NCI-H1930 (cell line): ENCODE data around the gene FH.
A peak's percentile ranks its signal among the peaks of the same experiment; 100 is the strongest.

Experiments used
- DNase-seq, 2 experiments: peaks; one replicate each; lab custom pipeline; 2025; lab: John Stamatoyannopoulos, UW

Gene FH

GRCh38 chr1:241519308-241520079 is at the start of gene FH:
TSS of gene FH (minus strand) at chr1:241519755. CDS start at chr1:241519722, 33 bp downstream.
- peak; percentile 96 to 97 for DNase-seq

GRCh38 chr1:241560849-241561187 is 41.3 kb upstream of the FH start:
- no peak for DNase-seq

GRCh38 chr1:241560146-241560848 is 40.7 kb upstream of the FH start:
- DNase-seq: no peak

- DNase-seq: no peak
Observed at GRCh38 chr1:241557551-241558193, 38.1 kb upstream of the FH start.

GRCh38 chr1:241557031-241557430 is 37.5 kb upstream of the FH start:
- no peak for DNase-seq

GRCh38 chr1:241555526-241555925 is 36.0 kb upstream of the FH start:
- no peak for DNase-seq

GRCh38 chr1:241553886-241554592 is 34.5 kb upstream of the FH start:
- no peak for DNase-seq

GRCh38 chr1:241551759-241552638 is 32.4 kb upstream of the FH start:
- DNase-seq: no peak

- DNase-seq: no peak
Observed at GRCh38 chr1:241550318-241550717, 30.8 kb upstream of the FH start.

GRCh38 chr1:241548008-241548407 is 28.5 kb upstream of the FH start:
- DNase-seq: no peak

GRCh38 chr1:241542199-241542907 is 22.8 kb upstream of the FH start:
- no peak for DNase-seq

- no peak for DNase-seq
Observed at GRCh38 chr1:241536969-241537368, 17.4 kb upstream of the FH start.

- DNase-seq: no peak
Observed at GRCh38 chr1:241536304-241536703, 16.7 kb upstream of the FH start.

GRCh38 chr1:241533326-241534115 is 14.0 kb upstream of the FH start:
- no peak for DNase-seq

GRCh38 chr1:241532864-241533263 is 13.3 kb upstream of the FH start:
- DNase-seq: no peak

- no peak for DNase-seq
Observed at GRCh38 chr1:241532162-241532531, 12.6 kb upstream of the FH start, which contains the start of gene KMO. TSS of gene KMO (plus strand) at chr1:241532378. CDS start at chr1:241532445, 67 bp downstream.

- DNase-seq: peak; percentile 38 to 59
Observed at GRCh38 chr1:241531195-241532161, 11.9 kb upstream of the FH start.

GRCh38 chr1:241527146-241527545 is 7.6 kb upstream of the FH start:
- DNase-seq: no peak

- DNase-seq: peak; percentile 55 to 79
Observed at GRCh38 chr1:241525026-241525425, 5.5 kb upstream of the FH start.
